SHP77 treated with DMSO at 0.1 percent for 48 hours (cell line): ENCODE measurements around the gene PPME1.

Experiments used
- DNase-seq: peaks from one replicate; lab custom pipeline; 2025; lab: John Stamatoyannopoulos, UW

The PPME1 gene

GRCh38 chr11:74226907-74227306, 55.8 kb downstream of the PPME1 start:
- DNase-seq, result no peak

- DNase-seq, result no peak
Measured at GRCh38 chr11:74232311-74232950, 61.3 kb downstream of the PPME1 start.

GRCh38 chr11:74233683-74234082, 62.6 kb downstream of the PPME1 start:
- DNase-seq, result no peak

GRCh38 chr11:74235121-74235520, 64.0 kb downstream of the PPME1 start:
- DNase-seq, result no peak

GRCh38 chr11:74237541-74237940, 66.5 kb downstream of the PPME1 start:
- DNase-seq, result no peak

GRCh38 chr11:74238243-74238642, 67.2 kb downstream of the PPME1 start:
- no peak for DNase-seq

GRCh38 chr11:74248469-74248868, 77.4 kb downstream of the PPME1 start:
- DNase-seq, result no peak

GRCh38 chr11:74249496-74249895, 78.4 kb downstream of the PPME1 start:
- no peak for DNase-seq

GRCh38 chr11:74253361-74253760, 82.3 kb downstream of the PPME1 start:
- DNase-seq, result no peak

GRCh38 chr11:74255741-74256375, 84.8 kb downstream of the PPME1 start:
- DNase-seq, result peak; percentile 56

- DNase-seq, result no peak
Measured at GRCh38 chr11:74256378-74257133, 85.5 kb downstream of the PPME1 start.

GRCh38 chr11:74257959-74258553, 87.0 kb downstream of the PPME1 start:
- peak; percentile 77 for DNase-seq

GRCh38 chr11:74262725-74263124, 91.6 kb downstream of the PPME1 start:
- DNase-seq, result no peak

- DNase-seq, result no peak
Measured at GRCh38 chr11:74265256-74265655, 94.2 kb downstream of the PPME1 start.

GRCh38 chr11:74267014-74267413, 95.9 kb downstream of the PPME1 start:
- DNase-seq, result no peak

- DNase-seq, result no peak
Measured at GRCh38 chr11:74268456-74268855, 97.4 kb downstream of the PPME1 start.

GRCh38 chr11:74269161-74269811, 98.2 kb downstream of the PPME1 start:
- no peak for DNase-seq

GRCh38 chr11:74272276-74272675, 101.2 kb downstream of the PPME1 start:
- DNase-seq, result no peak

GRCh38 chr11:74276581-74276980, 105.5 kb downstream of the PPME1 start:
- DNase-seq, result no peak

- DNase-seq, result no peak
Measured at GRCh38 chr11:74278103-74278502, 107.0 kb downstream of the PPME1 start.

- no peak for DNase-seq
Measured at GRCh38 chr11:74278721-74279161, 107.7 kb downstream of the PPME1 start.

- DNase-seq, result no peak
Measured at GRCh38 chr11:74279256-74279655, 108.2 kb downstream of the PPME1 start.
